PFSK-1 (cell line): ENCODE measurements around the gene PPIH.

Experiments
- FOXP2 ChIP-seq: optimal IDR thresholded peaks from 2 replicates; pipeline ENCODE3; 2011; ENCODE audit warnings: borderline replicate concordance, control low read depth, inconsistent platforms; ENCODE audit not compliant: insufficient read depth; ENCODE audit errors: extremely low read length, extremely low read depth
- POLR2AphosphoS5 ChIP-seq: IDR thresholded peaks from 2 replicates; pipeline ENCODE4 v1.6.1; 2012; ENCODE audit warnings: low read depth, mild to moderate bottlenecking, control low read depth, low read length, moderate library complexity
- REST ChIP-seq, 2 experiments: IDR thresholded peaks; 2 replicates each; pipeline versions ENCODE4 v1.6.1 to v1.8.0; 2011 to 2012; ENCODE audit warnings: low read depth in 2 of 2, low read length in 2 of 2, control low read depth in 1 of 2, inconsistent platforms in 1 of 2, mild to moderate bottlenecking in 1 of 2, moderate library complexity in 1 of 2; ENCODE audit not compliant: insufficient read depth in 1 of 2
- SIN3A ChIP-seq: IDR thresholded peaks from 2 replicates; pipeline ENCODE4 v1.6.1; 2012; ENCODE audit warnings: mild to moderate bottlenecking, low read length, moderate library complexity, borderline replicate concordance; ENCODE audit not compliant: insufficient read depth
- TAF1 ChIP-seq: IDR thresholded peaks from 2 replicates; pipeline ENCODE4 v1.6.1; 2012; ENCODE audit warnings: low read length, control low read depth, borderline replicate concordance; ENCODE audit not compliant: insufficient read depth

DNA sequence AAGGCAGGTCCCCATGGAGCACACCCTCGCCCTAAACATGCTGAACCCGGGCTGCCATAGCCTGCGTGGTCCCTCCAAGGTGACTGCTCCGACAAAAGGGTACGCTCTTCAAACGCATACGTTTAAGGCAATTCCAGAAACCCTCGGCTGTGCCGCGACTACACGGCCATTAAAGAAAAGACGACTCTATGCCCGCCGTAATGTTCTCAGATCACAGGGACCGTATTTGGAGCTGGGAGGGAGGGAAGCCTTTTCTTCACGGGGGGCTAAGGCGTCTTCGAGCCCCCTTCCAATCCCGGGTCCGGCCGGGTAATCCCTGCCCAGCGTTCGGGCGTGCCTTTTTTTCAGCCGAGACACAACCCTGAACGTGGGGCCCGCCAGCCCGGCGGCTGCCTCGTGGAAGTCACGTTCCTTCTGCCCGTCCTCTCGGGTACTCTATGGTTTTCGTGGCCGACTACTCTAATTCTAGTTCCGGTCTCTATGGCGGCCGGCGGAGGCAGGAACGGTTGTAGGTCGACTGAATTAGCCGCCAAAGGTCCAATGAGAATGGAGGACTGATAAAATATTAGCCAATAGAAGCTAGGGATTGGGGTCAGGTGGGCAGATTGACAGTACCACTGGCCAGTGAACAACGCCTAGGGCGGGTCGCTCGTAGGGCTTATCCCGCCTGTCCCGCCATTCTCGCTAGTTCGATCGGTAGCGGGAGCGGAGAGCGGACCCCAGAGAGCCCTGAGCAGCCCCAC is 23.7 kb downstream of the PPIH start, which contains the start of gene YBX1:
- TF ChIP-seq REST (IDR thresholded peaks at IDR 0.05; ENCODE audit: insufficient read depth in 1 of 2, low read depth in 2 of 2, low read length in 2 of 2): no peak
- no peak for TF ChIP-seq TAF1
- peak; percentile 63; the same call in 1 of the 2 replicates for TF ChIP-seq POLR2AphosphoS5
- TF ChIP-seq SIN3A: no peak
- TF ChIP-seq FOXP2: no peak
